ENCODE results near the gene HABP4. TPM values are rescaled to one million over a fixed set of nuclear protein-coding genes. Genes with fewer than 3 reads are reported as not detected.

HABP4 gene
- total RNA-seq, 4 donors from 2014 or later, result 42.8 to 50.0 (median 46.3) TPM

DNA sequence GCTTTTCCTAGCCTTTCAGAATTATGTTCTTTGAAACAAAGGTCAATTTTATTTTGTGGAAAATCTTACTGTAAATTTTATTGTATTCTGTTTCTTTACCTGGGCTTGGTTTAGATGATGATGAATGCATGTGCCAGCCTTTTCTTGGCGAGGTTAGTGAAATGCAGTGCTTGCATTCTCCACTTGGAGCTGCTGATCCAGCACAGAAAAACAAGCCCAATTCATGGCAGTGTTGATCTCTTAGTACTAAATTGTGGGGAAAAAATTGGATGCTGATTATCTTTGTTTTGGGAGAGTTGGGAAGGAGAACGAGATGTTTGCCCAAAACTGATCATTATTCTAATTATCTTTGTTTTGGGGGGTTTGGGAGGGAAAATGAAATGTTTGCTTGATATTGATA is 3.7 kb downstream of the HABP4 start:
- TF ChIP-seq EP300 (IDR thresholded peaks at IDR 0.05), result peak in 1 of 2 donors; percentile 35
- TF ChIP-seq, protein P1, sequence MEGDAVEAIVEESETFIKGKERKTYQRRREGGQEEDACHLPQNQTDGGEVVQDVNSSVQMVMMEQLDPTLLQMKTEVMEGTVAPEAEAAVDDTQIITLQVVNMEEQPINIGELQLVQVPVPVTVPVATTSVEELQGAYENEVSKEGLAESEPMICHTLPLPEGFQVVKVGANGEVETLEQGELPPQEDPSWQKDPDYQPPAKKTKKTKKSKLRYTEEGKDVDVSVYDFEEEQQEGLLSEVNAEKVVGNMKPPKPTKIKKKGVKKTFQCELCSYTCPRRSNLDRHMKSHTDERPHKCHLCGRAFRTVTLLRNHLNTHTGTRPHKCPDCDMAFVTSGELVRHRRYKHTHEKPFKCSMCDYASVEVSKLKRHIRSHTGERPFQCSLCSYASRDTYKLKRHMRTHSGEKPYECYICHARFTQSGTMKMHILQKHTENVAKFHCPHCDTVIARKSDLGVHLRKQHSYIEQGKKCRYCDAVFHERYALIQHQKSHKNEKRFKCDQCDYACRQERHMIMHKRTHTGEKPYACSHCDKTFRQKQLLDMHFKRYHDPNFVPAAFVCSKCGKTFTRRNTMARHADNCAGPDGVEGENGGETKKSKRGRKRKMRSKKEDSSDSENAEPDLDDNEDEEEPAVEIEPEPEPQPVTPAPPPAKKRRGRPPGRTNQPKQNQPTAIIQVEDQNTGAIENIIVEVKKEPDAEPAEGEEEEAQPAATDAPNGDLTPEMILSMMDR (IDR thresholded peaks at IDR 0.05), result peak; percentile 28 to 65 (median 55)
- TF ChIP-seq POLR2A (IDR thresholded peaks at IDR 0.05), result no peak
- WGBS, 2 donors, result 22 to 28% methylated on average over 2 of the region's 2 CpGs

DNA sequence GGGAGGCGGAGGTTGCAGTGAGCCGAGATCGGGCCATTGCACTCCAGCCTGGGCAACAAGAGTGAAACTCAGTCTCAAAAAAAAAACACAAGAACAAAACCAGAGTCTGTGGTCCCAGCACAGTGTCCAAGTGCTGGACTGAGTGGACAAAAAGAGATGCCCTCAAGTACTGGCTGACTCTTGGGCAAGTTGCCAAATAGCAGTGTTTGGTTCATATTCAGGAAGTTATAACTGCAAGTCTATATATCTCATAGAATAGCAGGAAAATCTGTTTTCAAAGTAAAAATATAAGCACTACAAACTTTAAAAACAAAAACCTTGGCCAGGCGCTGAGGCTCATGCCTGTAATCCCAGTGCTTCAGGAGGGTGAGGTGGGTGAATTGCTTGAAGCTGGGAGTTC is 7.3 kb downstream of the HABP4 start:
- peak in 1 of 2 donors; percentile 17 for DNase-seq (ENCODE audit: low spot score in 2 of 2)
- no peaks in the 10 kb centered on the region for H3K27me3 ChIP-seq
- no peaks in the 10 kb centered on the region for H3K9me3 ChIP-seq
- WGBS, 2 donors, result 60 to 68% methylated on average over 4 of the region's 4 CpGs
- no peak overlapping the region for H3K4me3 ChIP-seq
- TF ChIP-seq, protein P1 (IDR thresholded peaks at IDR 0.05), result no peak
- no peak for TF ChIP-seq EP300 (IDR thresholded peaks at IDR 0.05)
- no peak for TF ChIP-seq POLR2A (IDR thresholded peaks at IDR 0.05)
- peaks cover 0 to 29% (median 0%) of the 10 kb centered on the region in 3 donors for H3K36me3 ChIP-seq
- H3K27ac ChIP-seq, result peak overlapping the region in 1 of 4 donors; percentile 2
- H3K4me1 ChIP-seq, result peaks cover 0 to 23% (median 0%) of the 10 kb centered on the region in 4 donors

More for the DNA sequence above, 3.7 kb downstream of the HABP4 start:
- H3K27me3 ChIP-seq, result no peaks in the 10 kb centered on the region
- peaks cover 0 to 5% (median 0%) of the 10 kb centered on the region in 3 donors for H3K36me3 ChIP-seq
- no peak overlapping the region for H3K27ac ChIP-seq
- no peak overlapping the region for H3K4me3 ChIP-seq
- peaks cover 0 to 41% (median 3%) of the 10 kb centered on the region in 4 donors for H3K4me1 ChIP-seq
- DNase-seq (ENCODE audit: low spot score in 2 of 2), result peak in 1 of 2 donors; percentile 37
- no peaks in the 10 kb centered on the region for H3K9me3 ChIP-seq

DNA sequence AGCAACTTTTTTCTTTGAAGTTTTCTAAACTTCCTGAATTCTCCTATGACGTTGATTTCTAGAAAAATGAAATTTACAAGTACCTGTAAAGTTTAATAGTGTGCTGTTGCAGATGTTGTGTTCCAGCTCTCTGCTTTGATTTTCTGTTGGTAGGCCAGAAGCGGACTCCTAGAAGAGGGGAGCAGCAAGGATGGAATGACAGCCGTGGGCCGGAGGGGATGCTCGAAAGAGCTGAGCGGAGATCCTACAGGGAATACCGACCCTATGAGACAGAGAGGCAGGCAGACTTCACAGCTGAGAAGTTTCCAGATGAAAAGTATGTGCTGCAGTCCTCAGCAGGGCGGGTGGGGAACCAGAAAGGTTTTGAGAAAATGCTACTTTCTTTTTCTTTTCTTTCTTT is 8.3 kb downstream of the HABP4 start:
- WGBS, 2 donors, result 86 to 90% methylated on average over 8 of the region's 8 CpGs
- DNase-seq (ENCODE audit: low spot score in 2 of 2), result no peak
- H3K4me3 ChIP-seq, result no peak overlapping the region
- peaks cover 0 to 38% (median 0%) of the 10 kb centered on the region in 3 donors for H3K36me3 ChIP-seq
- no peaks in the 10 kb centered on the region for H3K27me3 ChIP-seq
- TF ChIP-seq, protein P1 (IDR thresholded peaks at IDR 0.05), result no peak
- TF ChIP-seq EP300 (IDR thresholded peaks at IDR 0.05), result no peak
- TF ChIP-seq POLR2A (IDR thresholded peaks at IDR 0.05), result no peak
- H3K4me1 ChIP-seq, result peaks cover 0 to 14% (median 0%) of the 10 kb centered on the region in 4 donors
- no peaks in the 10 kb centered on the region for H3K9me3 ChIP-seq
- H3K27ac ChIP-seq, result no peak overlapping the region

DNA sequence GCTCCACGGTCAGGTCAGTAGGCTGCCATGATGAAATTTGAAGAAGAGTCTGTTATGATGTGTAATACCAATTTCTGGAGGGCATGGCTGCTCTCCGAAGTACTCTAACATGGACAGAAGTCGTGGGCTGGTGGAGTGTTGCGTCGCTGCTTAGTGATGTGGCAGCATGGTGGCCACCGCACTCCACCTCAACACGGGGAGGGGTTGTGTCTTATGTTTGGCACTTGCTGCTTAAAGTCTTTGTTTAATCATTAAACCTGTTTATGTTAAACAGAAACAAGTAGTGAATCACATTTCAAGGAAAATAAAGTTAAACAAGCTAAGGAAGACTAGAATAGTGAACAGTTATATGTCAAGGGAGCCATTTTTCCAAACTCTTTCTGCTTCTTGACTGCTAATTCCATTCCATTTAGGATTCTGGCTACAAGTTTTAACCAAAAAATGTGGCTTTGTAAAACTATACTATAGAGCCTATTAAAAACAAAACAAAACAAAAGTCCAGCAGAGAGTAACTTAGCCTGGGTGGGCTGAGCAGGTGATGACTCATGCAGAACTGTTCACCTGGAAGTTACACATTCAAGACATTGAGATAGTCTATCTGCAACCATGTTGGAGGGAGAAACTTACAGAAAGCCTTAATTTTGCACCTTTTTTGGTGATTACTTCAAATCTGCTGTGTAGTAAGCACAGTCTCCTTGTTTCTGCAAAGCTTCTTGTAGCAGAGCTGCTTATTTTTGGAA is 9.5 kb downstream of the HABP4 start:
- Histone ChIP-seq H3K27me3 (no peaks in the 10 kb centered on the region), H3K9me3 (no peaks in the 10 kb centered on the region), H3K36me3 (peaks cover 0 to 46% (median 0%) of the 10 kb centered on the region in 3 donors), H3K4me3 (no peak overlapping the region), H3K4me1 (peaks cover 0 to 16% (median 0%) of the 10 kb centered on the region in 4 donors), H3K27ac (no peak overlapping the region)
- TF ChIP-seq, protein P1 (IDR thresholded peaks at IDR 0.05), result no peak
- TF ChIP-seq EP300 (IDR thresholded peaks at IDR 0.05) (no peak), POLR2A (IDR thresholded peaks at IDR 0.05) (no peak)
- DNase-seq (ENCODE audit: low spot score in 2 of 2), result no peak
- 94 to 95% methylated on average over 7 of the region's 7 CpGs for WGBS, 2 donors

DNA sequence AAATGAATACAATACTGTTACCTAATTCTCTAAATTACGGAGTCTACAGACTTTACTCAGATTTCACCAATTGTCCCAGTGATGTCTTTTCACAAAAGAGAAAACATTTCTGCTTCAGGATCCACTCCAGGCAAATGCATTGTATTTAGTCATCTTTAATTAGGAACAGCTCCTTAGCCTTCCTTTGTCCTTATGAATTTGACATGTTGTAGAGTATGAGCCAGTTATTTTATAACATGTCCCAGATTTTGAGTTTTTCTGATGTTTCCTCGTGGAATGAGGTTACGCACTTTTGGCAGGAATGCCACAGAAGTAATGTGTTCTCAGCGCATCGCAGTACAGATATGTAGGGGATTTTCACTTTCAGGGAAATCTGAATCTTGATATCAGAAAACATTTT is 10.5 kb downstream of the HABP4 start:
- Histone ChIP-seq H3K4me3 (no peak overlapping the region), H3K4me1 (peaks cover 0 to 16% (median 0%) of the 10 kb centered on the region in 4 donors), H3K27me3 (no peaks in the 10 kb centered on the region), H3K27ac (no peak overlapping the region), H3K36me3 (peaks cover 0 to 51% (median 0%) of the 10 kb centered on the region in 3 donors), H3K9me3 (no peaks in the 10 kb centered on the region)
- TF ChIP-seq, protein P1 (IDR thresholded peaks at IDR 0.05), result no peak
- no peak for TF ChIP-seq EP300 (IDR thresholded peaks at IDR 0.05)
- TF ChIP-seq POLR2A (IDR thresholded peaks at IDR 0.05), result no peak
- 84 to 86% methylated on average over 5 of the region's 5 CpGs for WGBS, 2 donors
- no peak for DNase-seq (ENCODE audit: low spot score in 2 of 2)
